Measurements from ENCODE around the gene RNF213.

Gene RNF213

GRCh38 chr17:80295146-80295545 lies 34.5 kb downstream of the RNF213 start:
- TF ChIP-seq CTCF (IDR thresholded peaks at IDR 0.05), result no peak

- TF ChIP-seq CTCF (IDR thresholded peaks at IDR 0.05), result no peak
Measured at GRCh38 chr17:80295559-80295958, 34.9 kb downstream of the RNF213 start.

GRCh38 chr17:80296221-80296620 lies 35.6 kb downstream of the RNF213 start:
- no peak for TF ChIP-seq CTCF (IDR thresholded peaks at IDR 0.05)

- TF ChIP-seq CTCF (IDR thresholded peaks at IDR 0.05), result no peak
Measured at GRCh38 chr17:80297996-80298560, 37.4 kb downstream of the RNF213 start.

GRCh38 chr17:80303824-80304223 lies 43.2 kb downstream of the RNF213 start:
- no peak for TF ChIP-seq CTCF (IDR thresholded peaks at IDR 0.05)

GRCh38 chr17:80307994-80308691 lies 47.5 kb downstream of the RNF213 start:
- TF ChIP-seq CTCF (IDR thresholded peaks at IDR 0.05), result no peak

GRCh38 chr17:80308692-80309517 lies 48.3 kb downstream of the RNF213 start:
- TF ChIP-seq CTCF (IDR thresholded peaks at IDR 0.05), result no peak
